Measurements from ENCODE around the gene PRSS22.

Gene PRSS22

DNA sequence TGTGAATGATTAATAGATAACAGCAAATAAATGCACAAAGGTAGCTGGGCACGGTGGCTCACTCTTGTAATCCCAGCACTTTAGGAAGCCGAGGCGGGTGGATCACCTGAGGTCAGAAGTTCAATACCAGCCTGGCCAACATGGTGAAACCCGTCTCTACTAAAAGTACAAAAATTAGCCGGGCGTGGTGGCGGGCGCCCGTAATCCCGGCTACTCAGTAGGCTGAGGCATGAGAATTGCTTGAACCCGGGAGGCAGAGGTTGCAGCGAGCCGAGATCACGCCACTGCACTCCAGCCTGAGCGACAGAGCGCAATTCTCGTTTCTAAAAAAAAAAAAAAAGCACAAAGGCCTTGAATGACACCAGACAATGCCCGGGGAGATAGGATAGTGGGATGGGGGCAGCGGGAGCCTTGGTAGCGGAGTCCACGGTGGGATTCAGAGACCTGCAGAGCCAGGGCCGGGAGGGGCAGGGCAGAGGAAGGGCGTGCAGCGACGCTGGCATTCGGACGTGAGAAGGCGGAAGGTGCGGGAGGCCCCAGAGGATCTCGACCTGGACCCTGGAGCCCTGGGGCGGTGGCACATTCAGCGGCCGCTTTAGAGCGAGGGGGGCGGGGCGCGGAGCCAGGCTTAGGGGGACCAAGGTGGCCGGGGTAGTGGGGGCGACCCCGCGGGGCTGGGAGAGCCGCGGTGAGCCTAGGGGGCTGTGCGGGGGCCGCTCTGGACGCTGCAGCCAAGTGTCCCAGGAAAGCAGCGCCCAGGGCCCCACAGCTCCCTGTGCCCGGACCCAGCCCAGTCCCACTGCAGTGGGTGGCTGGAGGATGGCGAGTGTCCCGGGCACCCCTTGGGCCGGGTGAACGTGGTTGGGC, 24.0 kb upstream of the PRSS22 start:
- no peak for DNase-seq (ENCODE audit: low read depth in 2 of 2, low spot score in 1 of 2)

DNA sequence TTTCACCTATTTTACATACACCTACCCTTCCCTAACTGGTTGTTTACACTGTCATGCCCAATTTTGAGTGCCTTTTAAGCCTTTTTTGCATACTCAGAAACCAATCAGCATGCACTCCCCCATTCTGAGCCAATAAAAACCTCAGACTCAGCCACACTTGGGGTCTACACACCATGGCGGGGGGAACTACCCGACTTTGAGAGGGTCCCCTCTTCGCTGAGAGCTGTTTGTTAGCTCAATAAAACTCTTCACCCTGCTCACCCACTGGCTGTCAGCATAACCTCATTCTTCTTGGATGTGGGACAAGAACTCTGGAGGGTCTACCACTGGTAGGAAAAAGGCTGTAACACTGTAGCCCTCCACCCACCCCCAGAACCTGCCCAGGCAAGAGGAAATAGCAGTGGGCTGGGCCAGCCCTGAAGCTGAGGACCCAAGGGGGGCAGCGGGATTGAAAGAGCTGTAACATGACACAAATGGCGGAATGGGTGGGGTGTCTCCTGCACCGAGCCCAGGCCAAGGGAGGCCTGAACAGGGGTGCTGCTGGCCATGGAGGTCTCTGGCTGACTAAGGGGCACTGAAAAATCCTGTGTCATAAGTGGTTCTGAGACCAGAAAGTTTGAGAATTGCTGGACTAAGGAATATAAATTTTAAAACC, 22.0 kb upstream of the PRSS22 start:
- no peak for DNase-seq (ENCODE audit: low read depth in 2 of 2, low spot score in 1 of 2)

DNA sequence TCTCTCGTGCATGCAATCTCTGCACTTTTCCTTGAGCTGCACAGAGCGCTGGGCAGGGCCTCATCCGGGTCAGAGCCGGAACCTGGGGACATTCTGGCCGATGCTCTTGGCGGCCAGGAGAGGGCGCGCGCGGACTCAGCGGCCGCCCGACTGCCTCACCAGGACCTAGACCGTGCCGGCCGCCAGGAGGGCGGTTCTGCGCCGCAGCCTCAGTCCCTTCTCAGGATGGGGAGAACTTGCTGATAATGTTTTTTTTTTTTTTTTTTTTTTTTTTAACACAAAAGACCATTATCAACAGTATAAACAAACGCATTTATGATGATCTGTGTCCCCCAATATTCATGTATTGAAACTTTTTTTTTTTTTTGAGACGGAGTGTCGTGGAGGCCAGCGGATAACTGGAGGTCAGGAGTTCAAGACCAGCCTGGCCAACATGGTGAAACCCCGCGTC, 17.0 kb upstream of the PRSS22 start:
- DNase-seq (ENCODE audit: low read depth in 2 of 2, low spot score in 1 of 2) = peak in 1 of 2 donors; percentile 38

DNA sequence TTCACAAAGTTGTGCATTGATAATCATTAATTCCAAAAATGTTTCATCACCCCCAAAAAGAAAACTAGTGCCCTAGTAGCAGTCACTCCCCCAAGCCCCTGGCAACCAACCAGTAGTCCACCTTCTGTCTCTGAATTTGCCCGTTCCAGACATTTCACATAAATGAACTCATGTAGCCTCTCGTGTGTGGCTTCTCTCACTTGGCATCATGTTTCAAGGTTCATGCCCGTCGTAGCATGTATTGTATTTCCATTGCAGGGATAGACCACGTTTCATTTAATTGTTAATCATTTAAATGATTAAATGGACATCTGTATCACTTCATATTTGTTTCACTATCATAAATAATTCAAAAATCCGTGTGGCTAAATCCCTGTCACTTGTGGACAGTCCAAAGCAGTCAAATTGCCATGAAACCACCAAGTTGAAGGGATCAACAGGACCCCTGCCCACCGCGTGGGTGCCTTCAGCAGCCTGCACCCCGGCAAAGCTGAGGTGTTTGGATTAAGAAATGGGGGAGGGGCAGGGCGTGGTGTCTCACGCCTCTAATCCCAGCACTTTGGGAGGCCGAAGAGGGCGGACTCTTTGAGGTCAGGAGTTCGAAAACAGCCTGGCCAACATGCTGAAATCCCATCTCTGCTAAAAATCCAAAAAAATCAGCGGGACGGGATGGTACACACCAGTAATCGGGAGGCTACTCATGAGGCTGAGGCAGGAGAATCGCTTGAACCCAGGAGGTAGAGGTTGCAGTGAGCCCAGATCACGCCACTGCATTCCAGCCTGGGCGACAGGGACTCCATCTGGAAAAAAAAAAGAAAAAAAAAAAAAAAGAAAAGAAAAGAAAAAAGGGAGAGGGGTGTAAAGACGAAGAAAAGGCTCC, 16.3 kb upstream of the PRSS22 start:
- DNase-seq (ENCODE audit: low read depth in 2 of 2, low spot score in 1 of 2) = no peak

DNA sequence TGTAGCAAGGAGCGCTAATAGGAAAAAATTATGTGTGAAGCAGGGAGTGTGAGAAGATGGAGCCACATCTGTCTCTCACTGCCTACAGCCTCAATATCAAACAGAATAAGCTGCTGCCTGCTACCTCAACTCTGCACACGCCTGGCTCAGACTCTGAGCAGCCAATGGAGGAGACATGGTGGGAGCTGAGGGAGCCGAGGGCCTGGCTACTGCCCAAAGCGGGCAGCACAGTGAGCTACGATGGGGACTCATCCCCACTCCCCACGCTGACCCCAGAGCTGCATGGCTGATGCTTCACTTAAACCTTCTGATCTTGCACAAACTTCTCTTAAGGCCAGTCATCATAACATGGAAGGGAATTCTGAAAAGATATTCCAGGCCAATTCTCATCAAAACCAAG, 14.0 kb upstream of the PRSS22 start:
- no peak for DNase-seq (ENCODE audit: low read depth in 2 of 2, low spot score in 1 of 2)

DNA sequence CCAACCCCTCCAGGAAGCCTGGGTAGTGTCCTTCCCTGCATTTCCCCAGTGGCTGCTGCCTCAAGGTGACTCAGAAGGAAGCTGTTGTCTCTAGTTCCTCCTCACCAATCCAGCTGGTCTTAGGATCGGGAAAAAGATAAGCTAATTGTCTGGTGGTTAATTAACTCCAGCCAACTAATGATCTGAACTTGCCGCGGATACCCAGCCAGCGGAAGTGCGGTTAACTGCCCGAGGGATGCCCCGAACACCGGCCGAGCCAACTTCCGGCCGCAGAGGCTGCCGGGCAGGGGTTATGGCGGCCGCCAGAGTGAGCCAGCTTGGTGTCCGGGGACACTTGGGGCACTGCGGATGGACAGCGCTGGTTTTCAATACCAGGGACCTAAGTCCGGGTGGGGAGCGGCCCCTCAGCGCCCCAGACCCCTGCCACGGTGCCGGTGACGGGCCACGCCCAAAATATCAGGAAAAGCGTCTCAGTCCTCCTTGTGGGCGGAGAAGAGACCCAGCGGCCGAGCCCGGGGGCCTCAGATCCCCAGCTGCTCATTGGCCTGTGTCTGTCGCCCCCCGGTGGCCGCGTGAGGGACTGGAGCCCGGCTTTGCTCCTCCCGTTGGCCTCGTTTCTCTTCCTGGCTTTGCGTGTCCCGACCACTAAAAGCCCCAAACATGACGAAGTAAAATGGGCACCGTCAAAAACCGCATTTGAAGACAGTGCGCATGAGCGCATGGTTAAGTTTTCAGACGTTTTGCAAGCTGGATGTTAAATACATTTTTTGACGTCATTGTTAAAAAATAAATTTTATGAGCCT, 10.2 kb upstream of the PRSS22 start:
- DNase-seq (ENCODE audit: low read depth in 2 of 2, low spot score in 1 of 2) = peak; percentile 85 to 89

DNA sequence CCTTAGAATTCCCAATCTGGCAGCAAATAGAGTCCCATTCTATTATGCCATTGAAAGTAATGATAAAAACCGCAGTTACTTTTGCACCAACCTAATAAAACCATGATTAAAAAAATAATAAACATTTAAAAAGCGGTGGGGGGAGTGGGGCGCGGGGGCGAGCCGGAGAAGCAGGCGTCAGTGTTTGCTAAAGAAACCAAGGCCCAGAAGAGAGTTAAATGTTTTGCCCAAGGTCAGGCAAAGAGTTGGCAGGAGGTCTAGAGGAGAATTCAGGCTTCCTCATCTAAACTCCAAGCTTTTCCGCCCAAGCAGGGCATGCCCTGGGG, 9.7 kb upstream of the PRSS22 start:
- no peak for DNase-seq (ENCODE audit: low read depth in 2 of 2, low spot score in 1 of 2)

DNA sequence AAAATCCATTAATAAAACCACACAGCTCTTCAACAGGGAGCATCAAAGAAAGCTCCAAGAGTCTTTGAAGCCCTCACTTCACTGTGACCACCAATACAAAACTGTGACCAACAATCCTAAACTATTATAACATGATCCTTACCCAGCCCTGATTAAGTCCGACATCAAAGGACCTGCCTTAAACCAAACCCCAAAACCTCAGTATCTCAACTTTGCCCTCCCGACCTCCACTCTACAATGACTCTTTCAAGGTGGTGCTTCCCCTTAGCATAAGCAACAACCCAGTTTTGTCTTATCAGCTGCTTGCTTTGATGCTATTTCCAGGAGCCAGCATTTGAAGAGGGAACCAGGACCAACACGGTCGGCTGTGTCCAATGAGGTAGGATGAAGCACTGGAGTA, 8.5 kb upstream of the PRSS22 start:
- no peak for DNase-seq (ENCODE audit: low read depth in 2 of 2, low spot score in 1 of 2)

DNA sequence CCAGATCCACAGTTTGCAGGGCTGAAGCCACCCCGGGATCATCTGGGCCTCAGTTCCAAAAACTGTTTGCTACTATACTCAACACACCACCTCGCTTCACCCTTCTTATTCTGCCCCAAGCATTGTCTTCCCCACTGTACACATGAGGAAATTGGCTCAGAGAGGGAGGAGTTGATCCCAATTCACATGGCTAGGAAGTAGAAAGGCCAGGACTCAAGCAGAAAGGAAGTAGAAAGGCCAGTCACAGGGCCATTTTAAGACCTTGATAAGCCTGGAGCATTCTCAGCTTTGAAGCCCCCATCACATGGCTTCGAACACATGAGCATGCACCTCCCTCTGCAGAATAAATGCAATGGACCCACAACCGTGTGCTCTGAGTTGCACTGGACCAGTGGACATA, 7.7 kb upstream of the PRSS22 start:
- no peak for DNase-seq (ENCODE audit: low read depth in 2 of 2, low spot score in 1 of 2)

DNA sequence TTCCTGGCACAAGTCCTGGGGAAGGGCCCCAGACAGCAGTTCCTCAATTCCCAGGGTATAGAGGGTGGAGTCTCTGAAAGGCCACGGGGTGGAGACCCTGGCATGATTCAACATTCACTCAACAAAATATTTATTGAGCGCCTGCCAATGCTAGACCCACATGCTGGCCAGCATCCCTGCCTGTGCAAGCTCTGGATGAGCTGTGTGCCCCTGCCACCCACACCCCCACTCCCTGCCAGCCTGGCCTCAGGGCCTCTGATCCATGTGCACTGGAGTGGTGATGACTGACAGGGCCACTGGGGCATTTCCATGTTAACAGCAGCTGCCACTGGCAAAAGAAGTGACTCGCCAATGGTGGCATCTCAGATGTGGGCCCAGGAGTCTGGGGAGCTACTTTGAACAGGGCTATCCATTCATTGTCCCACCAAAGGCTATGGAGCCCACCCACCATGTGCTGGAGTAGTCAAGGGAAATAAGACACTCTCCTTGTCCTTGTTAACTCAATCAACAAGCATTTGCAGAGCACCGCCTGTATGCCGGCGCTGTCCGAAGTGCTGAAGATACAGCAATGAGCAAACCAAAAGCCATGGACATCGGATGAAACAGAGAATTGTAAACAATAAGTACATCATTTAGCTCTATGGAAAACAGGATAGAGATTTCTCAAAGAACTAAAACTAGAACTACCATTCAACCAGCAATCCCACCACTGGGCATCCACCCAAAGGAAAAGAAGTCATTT, 3.0 kb upstream of the PRSS22 start:
- no peak for DNase-seq (ENCODE audit: low read depth in 2 of 2, low spot score in 1 of 2)

DNA sequence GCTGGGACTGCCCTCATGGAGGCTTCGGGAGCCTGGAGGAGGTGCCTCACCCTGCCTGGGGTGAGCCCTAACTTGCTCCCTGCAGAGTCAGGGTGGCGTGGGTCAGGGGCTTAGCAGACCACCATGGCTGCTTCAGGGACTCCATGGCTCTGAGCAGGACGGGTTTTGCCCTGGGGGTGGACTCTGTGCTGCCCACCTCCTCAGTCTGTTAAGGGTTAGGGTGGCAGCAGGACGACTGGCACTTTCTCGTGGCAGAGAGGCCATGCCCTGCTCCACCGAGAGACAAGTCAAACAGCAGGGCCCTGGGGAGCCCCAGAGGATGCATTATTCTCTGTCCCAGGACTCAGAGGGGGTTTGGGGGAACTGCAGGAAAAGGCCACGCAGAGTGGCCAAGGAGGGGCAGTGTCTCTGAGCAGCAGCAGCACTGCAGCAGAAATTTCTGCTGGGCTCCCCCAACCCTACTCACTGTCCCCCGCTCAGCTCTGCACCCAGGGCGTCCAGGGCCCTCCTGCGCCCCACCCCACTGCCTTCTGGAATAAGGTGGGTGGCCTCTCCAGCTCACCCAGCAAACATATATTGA, 1.8 kb upstream of the PRSS22 start:
- no peak for DNase-seq (ENCODE audit: low read depth in 2 of 2, low spot score in 1 of 2)

DNA sequence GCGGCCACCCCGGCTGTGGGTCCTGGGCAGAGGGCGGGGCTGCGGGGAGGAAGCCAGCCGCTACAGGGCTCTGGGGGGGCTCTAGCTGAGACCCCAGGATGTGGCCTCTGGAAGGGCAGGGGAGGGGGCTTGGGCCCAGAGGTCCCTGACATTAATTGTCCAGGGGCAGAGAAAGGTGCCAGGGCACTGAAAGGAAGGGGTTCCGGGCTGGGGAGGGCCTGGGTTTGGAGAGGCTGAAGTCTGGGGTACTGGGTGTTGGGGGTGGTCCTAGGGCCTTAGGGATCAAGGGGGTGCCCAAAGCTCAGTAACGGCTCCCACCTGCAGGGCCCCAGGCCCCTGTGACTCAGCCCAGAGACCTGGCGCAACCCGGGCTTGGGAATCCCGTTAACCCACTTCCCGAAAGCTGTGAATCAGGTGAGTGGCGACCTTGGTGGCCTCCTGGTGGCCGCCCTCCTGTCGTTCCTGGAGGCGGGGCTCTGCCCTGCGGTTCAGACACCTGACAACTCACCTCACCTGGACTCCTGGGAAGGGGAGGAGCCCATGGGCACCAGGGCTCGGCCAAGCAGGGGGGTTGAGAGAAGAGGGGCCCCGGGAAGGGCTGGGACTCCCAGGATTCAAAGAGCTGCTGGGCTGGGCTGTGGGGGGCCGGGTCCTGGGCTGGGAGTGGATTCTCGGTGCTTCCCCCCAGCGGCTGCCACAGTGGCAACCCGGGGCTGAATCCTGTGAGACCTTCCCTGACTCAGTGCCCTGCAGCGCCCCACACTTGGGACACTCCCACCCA, 465 bp upstream of the PRSS22 start:
- DNase-seq (ENCODE audit: low read depth in 2 of 2, low spot score in 1 of 2) = no peak

DNA sequence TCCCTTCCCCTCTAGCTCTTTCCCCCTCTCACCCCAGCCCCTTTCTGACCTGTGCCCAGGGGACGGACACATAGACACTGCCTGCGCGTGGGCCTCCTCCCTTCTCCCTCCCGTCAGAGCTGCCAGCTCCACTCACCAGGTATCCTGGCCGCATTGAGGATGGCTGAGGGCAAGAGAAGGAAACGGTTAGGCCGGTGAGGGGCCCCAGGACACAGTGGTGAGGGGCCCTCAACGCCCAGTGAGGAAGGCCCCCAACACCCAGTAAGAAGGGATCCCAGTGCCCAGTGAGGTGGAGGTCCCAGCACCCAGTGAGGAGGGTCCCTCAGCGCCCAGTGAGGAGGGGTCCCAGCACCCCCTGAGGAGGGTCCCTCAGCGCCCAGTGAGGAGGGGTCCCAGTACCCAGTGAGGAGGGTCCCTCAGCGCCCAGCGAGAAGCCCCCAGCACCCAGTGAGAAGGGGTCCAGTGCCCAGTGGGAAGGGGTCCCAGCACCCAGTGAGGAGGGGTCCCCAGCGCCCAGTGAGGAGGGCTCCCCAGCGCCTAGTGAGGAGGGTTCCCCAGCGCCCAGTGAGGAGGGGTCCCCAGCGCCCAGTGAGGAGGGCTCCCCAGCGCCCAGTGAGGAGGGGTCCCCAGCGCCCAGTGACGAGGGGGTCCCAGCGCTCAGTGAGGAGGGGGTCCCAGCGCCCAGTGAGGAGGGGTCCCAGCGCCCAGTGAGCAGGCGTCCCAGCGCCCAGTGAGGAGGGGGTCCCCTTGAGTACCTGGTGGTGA, 1.1 kb downstream of the PRSS22 start:
- no peak for DNase-seq (ENCODE audit: low read depth in 2 of 2, low spot score in 1 of 2)

DNA sequence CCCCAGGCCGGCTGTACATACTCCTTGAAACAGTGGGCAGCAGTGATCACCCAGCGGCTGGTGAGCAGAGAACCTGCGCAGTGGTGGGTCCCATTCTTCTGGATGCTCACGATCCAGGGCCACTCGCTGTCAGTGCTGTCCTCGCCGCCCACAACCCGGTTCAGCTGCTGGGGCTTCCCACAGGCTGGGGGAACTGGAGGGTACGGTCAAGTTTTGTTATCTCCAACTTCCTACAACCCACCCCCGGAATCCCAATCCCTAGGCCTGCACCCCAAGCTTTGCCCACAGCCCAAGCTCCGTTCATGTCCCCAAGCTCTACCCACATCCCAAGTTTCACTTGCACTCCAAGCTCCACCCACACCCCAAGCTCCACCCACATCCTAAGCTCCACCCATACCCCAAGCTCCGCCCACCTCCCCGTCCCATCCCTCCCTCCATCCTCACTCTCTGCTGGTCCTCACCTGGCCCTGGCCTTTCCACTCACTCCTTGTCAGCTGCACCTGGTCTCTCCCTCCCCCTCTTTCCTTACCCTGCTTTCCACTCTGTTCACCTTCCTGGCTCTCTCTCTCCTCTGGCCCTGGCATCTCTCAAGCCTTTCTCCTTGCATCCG, 1.8 kb downstream of the PRSS22 start:
- no peak for DNase-seq (ENCODE audit: low read depth in 2 of 2, low spot score in 1 of 2)

DNA sequence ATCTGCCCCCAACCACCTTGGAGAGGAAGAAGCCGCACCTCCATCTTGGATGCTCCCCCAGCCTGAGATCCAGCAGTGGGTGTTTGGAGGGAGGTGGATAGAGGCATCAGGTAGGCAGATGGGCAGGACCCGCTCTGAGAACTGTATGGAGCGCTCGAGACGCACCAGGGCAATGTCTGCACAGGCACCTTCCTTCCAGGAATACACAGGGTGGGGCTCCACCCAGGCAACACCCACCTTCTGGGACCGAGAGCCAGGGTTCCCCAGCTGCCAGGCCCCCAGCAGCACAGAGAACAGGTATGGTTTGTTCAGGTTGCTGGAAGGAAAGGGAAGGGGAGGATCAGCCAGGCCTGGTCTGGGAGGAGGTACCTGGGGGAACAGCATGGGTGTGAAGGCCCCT, 2.4 kb downstream of the PRSS22 start:
- no peak for DNase-seq (ENCODE audit: low read depth in 2 of 2, low spot score in 1 of 2)

DNA sequence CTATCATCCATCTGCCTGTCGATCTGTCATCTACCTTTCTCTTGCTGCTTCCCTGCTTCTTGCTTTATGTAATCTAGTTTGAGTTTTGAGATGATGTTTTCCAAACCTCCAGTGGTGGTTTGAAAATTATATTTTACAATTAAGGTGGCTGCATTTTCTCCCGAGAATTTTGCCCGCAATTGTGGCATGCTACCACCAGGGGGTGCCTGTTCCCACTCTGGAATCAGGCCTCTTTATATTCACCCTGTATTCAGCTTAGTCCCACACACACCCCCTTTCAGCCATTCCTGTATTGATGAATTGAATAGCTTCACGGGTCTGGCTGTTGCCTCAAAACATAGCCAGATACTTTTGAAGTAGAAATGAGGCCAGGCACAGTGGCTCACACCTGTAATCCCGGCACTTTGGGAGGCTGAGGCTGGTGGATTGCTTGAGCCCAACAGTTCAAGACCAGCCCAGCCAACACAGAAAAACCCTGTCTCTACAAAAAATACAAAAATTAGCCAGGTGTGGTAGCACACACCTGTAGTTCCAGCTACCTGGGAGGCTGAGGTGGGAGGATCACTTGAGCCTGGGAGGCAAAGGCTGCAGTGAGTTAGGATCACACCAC, 3.2 kb downstream of the PRSS22 start:
- no peak for DNase-seq (ENCODE audit: low read depth in 2 of 2, low spot score in 1 of 2)

DNA sequence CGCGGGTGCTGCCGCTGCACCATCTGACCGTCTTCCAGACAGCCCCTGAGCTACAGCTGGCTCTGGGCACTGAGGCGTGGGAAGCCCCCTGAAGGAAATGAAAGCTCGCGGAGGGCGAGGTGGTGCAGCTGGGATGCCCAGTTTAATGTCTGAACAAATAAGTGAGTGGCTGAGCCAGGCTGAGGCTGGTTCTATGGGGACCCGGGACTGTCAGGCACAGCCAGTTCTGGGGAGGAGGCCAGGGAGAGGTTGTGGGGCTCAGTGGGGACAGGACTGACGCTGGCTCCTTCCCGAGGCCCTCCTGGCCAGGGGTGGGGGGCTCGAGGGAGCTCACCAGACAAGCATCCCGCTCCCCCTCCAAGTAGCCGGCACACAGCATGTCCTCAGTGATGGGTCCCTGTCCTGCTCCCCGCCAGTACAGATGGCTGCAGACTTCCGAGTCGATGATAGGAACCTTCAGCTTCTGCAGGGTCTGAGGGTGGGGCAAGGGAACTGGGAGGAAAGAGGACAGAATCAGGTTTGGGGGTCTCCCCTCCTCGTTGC, 4.4 kb downstream of the PRSS22 start:
- no peak for DNase-seq (ENCODE audit: low read depth in 2 of 2, low spot score in 1 of 2)

Data from stimulated activated CD8-positive, alpha-beta memory T cell treated with anti-CD3 and anti-CD28 coated beads, Interleukin-4, amount 100 ng/mL, for 4 hours (primary cell).